Left colon (tissue), 2 donors: Measurements from ENCODE around the gene GNL1. TPM values are rescaled to one million over a fixed set of nuclear protein-coding genes. Genes with fewer than 3 reads are reported as not detected.
"Not testable (repeated sequence)": the region's sequence is repeated elsewhere in the genome, so short reads cannot be mapped to it uniquely, and the experiment has no call there.

Source experiments
- ATAC-seq: fragments of 200-7000 bp; cut with Tn5 transposase; one replicate; pipeline ENCODE4 v1.9.1; 2020; ENCODE audit warnings: mild to moderate bottlenecking, moderate library complexity
- DNase-seq, 2 donors: peaks; one replicate each; pipeline ENCODE4 v3.0.0-alpha.2; 2020
- intact Hi-C, 2 donors: fragments of 100-400 bp; cut with DNase I in 1 of 2; cut with micrococcal nuclease in 1 of 2; formaldehyde crosslinking; loops; one replicate each; pipeline versions ENCODE4 v1.11.2 to v1.14.0; 2022; cut with DNase I, micrococcal nuclease
- total RNA-seq, 2 donors: library from RNA; stranded (reverse); fragmentation: NEBNext Ultra II Directional; extraction: Animal tissue kit (Norgen Biotek cat#: 25700); gene quantifications; one replicate each; pipeline ENCODE4 v1.2.1, GENCODE V29; 2021
- donor health status: DM: no; HTN: no; CAD: no.
- donor health status: DM: yes; HTN: yes; CAD: no.

GNL1 gene
- total RNA-seq, 2 donors from 2014 or later: 42.6 to 43.8 TPM

GRCh38 chr6:30510419-30511168 lies 45.7 kb downstream of the GNL1 start:
- intact Hi-C loops: no loop called here
- ATAC-seq: no peak
- DNase-seq: no peak

GRCh38 chr6:30508890-30509736 lies 47.2 kb downstream of the GNL1 start:
- DNase-seq: no peak
- ATAC-seq: peak; percentile 28
- intact Hi-C loops: no loop called here

GRCh38 chr6:30507849-30508827 lies 48.2 kb downstream of the GNL1 start:
- ATAC-seq (no peak), DNase-seq (no peak)
- intact Hi-C loops: no loop called here

DNA sequence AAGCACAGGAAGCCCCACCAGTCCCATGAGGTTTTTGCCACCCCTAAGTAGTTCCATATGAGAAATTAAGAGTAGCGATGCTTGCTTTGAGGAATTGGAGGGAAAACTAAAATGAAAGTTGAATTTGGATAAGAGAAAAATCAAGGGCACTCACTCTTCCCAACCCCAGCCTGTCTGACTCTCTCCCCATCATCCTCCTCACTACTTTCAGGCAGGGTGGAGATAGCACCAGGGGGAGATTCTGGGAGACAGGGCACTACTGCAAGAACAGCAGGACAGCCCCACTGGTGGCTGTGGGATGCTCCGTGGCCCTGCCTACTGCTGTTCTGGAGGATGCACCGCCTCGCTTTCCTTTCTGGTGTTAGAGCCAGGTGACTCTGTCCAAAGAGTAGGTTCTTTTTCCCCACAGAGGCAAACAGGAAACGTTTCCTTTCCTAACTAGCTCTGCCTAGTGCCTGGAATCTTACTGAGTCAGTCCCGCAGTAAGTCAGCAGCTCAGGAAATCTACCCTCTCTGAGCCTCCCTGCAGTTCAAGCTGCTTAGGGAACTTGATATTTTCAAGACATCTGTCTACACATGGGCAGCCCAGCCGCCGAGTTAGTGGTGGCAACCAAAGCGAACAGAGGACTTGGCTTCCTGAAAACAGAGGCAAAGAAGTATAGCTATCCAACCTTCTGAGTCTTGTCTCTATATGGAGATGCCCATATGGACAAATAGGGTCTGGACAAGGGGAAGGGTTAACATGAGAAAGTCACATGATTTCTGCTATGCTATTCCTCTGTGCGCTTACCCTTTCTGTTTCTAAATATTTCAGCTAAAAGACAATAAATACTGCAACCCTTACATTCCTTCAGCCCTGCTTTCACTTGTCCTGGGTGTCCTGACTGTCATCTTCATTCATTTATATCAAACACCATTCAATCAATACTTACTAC lies 55.6 kb downstream of the GNL1 start:
- ATAC-seq (no peak), DNase-seq (no peak)
- intact Hi-C loops: no loop called here

- intact Hi-C loops, DNase-seq, ATAC-seq: not testable (repeated sequence)
Observed at GRCh38 chr6:30498705-30499104, 57.6 kb downstream of the GNL1 start.

DNA sequence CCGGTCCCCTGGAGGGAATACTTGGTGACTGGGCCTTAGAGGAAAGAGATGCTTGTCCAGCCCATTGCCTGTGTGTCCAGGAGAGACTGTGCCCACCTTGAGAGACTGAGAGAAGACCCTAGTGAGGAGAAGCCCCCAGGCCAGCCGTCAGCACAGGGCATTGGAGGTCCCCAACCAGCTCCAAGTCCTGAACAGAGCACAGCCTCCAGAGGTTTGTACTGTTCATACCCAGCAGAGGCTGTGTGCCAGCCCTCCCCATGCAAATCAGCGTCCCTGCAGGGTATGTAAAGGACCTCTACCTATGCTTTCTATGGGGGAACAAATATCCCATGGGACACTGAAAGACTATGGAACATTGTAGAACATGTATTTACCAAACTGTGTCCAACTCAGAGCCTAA lies 58.6 kb downstream of the GNL1 start:
- intact Hi-C loops: no loop called here
- DNase-seq: no peak
- ATAC-seq: no peak

DNA sequence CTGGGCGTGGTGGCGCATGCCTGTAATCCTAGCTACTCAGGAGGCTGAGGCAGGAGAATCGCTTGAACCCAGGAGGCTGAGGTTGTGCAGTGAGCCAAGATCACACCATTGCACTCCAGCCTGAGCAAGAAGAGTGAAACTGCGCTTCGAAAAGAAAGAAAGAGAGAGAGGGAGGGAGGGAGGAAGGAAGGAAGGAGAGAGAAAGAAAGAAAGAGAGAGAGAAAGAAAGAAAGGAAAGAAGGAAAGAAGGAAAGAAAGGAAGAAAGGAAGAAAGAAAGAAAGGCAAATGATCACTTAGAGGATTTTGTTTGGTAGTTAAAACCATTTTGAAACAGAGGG lies 59.1 kb downstream of the GNL1 start:
- intact Hi-C loops, ATAC-seq, DNase-seq: not testable (repeated sequence)

DNA sequence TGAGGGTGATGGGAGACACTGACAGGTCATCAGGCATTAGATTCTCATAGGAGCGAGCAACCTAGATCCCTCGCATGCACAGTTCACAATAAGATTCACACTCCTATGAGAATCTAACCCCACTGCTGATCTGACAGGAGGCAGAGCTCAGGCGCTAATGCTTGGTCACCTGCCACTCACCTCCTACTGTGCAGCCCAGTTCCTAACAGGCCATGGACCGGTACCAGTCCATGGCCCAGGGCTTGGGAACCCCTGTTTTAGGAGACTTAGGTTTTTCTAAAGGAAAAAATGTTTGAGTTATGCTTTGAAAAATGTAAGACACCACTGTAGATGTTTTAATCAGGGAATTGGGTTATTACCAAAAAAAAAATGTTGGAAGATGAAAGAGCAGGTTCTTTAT lies 60.3 kb downstream of the GNL1 start:
- intact Hi-C loops: no loop called here
- ATAC-seq: no peak
- no peak for DNase-seq

DNA sequence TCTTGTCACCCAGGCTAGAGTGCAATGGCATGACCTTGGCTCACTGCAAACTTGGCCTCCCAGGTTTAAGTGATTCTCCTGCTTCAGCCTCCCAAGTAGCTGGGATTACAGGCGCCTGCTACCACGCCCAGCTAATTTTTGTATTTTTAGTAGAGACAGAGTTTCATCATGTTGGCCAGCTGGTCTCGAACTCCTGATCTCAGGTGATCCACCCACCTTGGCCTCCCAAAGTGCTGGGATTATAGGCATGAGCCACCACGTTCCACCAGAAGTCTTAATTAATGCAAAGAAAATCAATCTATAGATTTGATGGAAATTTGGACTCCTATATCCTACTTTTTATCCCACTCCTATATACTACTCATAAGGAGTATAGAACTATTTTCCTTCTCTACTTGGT lies 61.2 kb downstream of the GNL1 start:
- DNase-seq, intact Hi-C loops, ATAC-seq: not testable (repeated sequence)

DNA sequence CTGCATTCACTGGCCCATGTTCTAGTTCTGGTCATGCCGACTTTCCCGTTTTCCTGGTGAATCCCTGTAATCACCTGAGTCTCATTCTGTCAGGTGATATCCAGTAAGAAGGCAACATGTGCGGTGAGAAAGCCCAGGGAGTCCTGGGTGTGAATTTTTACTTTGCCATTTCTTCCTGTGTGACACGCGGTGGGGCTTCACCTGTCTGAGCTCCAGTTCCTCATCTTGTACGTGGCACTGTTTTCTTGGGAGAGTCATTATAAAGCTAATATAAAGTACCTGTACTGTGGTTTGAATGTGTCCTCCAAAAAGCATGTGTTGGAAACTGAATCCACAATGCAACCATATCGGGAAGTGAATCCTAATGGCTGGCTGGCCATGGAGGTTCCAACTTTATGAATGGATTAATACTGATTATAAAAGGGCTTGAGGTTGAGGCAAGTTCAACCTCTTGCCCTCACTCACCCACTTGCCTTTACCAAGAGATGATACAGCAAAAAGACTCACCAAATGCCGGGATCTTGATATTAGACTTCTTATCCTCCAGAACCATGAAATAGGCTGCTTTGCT lies 61.9 kb downstream of the GNL1 start:
- intact Hi-C loops: no loop called here
- DNase-seq (no peak), ATAC-seq (no peak)

DNA sequence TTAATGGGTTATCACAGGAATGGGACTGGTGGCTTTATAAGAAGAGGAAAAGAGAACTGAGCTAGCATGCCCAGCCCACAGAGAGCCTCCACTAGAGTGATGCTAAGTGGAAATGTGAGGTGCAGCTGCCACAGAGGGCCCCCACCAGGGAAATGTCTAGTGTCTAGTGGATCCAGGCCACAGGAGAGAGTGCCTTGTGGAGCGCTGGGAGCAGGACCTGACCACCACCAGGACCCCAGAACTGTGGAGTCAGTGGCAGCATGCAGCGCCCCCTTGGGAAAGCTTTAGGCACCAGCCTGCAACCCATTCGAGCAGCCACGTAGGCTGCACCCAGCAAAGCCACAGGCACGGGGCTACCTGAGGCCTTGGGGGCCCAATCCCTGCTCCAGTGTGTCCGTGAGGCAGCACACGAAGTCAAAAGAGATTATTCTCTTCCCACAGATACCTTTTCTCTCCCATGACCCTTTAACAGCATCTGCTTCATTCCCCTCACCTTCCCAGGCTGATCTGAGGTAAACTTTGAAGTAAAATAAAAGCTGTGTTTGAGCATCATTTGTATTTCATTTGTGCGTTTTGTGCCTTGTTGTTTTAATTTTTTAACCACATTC lies 62.5 kb downstream of the GNL1 start:
- intact Hi-C loops: no loop called here
- ATAC-seq: no peak

DNA sequence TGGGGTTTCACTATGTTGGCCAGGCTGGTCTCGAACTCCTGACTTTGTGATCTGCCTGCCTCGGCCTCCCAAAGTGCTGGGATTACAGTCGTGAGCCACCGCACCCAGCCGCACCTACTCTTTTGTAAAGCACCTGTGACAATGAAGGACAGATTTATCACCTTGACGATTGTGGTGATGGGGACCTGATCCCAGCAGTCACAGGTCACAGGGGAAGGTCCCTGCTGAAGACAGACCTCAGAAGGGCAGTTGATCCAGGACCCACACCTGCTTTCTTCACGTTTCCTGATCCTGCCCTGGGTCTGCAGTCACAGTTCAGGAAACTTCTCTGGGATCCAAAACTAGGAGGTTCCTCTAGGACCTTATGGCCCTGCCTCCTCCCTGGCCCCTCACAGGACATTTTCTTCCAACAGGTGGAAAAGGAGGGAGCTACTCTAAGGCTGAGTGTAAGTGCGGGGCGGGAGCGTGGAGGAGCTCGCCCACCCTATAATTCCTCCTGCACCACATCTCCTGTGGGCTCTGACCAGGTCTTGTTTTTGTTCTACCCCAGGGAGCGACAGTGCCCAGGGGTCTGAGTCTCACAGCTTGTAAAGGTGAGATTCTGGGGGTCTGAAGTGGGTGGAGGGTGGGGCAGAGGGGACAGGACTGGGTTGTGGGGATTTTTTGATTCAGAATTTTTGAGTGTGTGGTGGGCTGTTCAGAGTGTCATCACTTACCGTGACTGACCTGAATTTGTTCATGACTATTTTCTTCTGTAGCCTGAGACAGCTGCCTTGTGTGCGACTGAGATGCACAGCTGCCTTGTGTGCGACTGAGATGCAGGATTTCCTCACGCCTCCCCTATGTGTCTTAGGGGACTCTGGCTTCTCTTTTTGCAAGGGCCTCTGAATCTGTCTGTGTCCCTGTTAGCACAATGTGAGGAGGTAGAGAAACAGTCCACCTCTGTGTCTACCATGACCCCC lies 64.0 kb downstream of the GNL1 start:
- no peak for ATAC-seq
- intact Hi-C loops: no loop called here

More for the DNA sequence above, 62.5 kb downstream of the GNL1 start:
- no peak for DNase-seq

More for the DNA sequence above, 64.0 kb downstream of the GNL1 start:
- DNase-seq: no peak
